NCI-H128 (cell line): ENCODE results near the gene STK4.

ENCODE experiments used
- DNase-seq: peaks from one replicate; lab custom pipeline; 2025; ENCODE audit not compliant: unreplicated experiment; lab: John Stamatoyannopoulos, UW

The STK4 gene

DNA sequence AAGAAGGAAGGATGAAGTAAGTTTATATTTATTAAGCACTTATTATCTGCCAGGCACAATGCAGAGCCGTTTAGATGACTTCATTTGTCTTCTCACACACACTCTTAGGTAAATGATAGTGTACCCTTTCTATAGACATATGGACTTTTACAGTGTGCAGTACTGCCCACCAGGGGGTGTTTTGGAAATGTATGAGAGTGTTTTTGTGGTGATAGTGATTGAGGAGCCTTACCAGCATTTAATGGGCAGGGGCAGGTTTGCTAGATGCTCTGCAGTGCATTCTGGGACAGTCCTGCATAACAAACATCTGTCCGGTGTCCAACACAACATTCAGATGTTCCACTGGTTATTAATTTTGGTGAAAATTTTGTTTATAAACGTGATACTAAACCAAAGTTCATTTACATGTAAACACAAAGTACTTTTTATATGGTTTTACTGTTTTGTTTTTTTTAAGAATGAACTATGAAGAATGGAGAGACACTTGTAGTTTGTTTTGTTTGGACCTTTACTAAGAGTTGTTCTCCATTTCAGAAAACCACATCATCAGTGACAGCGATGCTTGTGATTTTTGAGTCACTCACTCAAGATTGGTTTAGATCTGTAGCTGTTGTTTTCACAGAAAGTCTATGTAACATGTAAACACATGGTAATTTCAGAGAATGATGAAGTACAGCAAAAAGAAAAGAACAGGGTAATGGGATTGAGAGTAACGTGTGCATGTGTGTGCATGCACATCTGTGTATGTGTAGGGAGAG, 114.7 kb downstream of the STK4 start:
- DNase-seq: no peak

DNA sequence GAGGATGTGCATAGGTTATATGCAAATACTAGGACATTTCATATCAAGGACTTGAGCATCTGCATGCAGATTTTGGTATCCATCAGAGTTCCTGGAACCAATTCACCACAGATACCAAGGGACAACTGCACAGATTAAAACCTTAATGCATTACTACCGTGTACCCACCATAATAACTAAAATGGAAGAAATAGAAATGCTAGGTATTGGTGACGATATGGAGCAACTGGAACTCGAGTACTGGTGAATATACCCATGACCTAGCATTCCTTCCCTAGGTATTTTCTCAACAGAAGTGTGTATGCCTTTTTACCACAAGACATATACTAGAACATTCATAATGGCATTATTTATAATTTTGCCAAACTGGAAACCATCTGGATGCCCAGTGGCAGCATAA, 116.2 kb downstream of the STK4 start:
- no peak for DNase-seq

DNA sequence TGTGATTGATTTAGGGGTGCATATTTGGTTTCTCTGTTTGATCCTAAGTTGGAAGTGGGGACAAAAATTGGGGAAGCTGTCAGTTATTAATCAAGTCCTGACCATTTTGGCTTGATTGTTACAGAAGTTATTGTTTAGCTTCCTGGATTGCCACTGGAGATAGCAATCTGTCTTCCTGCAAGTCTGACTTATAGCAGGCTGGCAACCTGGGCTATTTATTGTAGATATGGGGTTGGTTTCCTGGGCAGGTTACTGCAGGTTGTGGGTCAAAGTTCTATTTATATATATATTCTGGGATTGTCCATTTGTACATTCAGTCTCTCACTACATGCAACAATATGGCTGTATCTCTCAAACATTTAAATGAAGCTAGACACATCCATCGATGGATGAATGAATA, 116.8 kb downstream of the STK4 start:
- no peak for DNase-seq

DNA sequence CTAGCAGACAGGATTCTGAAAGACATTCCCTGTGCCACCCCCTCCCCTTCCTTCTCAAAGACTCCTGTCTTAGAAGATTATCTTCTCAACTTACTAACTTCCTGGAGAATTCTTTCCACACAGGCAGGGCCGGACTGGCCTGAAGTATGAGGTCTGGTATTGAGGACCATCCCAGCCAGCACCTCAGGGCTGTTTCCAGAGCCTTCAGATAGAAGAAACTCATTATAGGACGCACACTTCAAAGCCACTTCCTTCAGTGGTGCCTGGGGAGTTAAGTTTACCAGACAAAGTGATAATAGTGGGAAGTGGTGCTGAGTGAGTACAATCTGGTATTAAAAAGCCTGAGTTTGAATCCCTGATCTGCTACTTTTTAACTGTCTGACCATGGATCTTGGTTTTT, 119.0 kb downstream of the STK4 start:
- no peak for DNase-seq

DNA sequence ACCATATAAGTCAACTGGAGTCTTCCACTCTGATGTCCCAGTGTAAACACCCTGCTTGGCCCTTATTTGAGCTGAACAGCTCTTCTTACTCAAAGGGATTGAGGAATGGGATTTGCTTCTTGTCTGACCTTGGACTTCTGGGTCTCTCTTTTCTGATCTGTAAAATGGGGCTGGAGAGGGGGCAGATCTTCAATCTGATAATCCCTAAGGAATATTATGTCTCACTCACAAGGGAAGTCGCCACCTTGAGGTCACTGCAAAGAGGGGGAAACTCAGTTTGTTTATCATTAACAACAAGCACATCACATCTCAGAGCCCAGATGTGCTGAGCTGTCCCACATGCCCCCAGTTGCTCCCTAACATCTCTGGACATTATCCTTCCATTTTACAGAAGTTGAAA, 119.6 kb downstream of the STK4 start:
- no peak for DNase-seq

DNA sequence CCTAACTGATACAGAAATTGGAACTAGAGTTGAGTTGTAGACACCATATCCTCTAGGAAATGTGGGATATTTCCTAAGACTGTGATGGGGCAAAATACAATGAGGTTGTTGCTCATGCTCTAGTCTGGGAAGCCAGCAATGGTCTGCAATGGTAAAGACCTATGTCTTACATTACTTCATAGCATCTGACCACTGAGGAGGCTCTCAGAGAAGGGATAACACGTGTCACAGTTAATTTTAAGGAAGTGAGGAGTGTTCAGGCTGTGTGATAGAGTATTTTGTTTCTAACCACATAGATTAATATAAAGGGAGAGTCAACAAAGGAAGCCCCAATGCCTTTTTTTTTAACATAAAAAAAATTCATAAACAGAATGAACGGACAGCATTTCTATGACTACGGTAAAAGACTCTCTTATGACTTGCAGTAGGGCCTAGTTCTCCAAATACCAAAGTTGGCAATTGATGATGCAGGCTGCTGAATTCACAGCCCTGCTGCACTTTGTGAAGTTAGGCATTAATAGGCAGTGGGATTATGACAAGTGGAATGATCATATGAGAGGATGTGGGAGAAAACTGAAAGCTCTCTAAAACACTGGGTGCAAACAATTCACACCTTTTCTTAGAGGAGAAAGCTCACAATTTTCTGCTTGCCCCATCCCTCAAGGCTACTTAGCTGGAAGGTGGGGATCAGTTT, 120.9 kb downstream of the STK4 start:
- no peak for DNase-seq

DNA sequence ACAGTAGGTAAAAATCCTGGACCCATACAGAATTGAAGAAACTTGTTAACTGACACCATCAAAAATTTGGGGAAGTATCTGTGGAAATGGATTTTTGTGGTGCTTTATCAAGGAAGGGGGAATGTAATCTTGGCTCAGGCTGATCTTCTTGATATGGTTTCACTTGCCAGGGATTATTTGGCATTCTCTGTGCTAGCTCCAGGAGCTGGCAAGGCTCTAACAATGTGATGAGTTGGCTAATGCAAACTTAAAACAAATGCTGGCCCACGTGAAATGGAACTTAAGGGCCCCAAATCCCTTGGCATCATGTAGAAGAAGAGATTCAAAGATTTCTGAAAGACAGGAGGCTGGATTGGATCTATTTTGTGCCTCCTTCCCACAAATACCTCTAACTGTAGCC, 121.5 kb downstream of the STK4 start:
- DNase-seq: no peak

DNA sequence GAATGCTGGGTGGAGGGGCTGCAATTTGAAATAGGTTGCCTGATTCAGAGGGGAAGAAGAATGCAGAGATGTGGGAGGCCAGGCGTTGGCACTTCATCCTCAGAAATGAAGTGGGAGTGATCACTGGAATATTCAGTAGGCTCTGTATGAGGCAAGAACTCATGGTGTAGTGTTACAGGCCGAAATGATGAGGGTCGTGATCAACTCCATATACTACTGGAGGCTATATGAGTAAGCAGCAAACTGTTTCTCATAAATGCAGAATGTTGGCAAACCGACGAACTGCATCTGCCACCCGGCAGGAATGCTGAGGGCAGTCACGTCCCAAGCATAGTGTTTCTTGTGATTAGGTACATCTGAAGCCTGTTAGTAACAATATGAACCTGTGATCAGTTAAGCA, 121.9 kb downstream of the STK4 start:
- no peak for DNase-seq

DNA sequence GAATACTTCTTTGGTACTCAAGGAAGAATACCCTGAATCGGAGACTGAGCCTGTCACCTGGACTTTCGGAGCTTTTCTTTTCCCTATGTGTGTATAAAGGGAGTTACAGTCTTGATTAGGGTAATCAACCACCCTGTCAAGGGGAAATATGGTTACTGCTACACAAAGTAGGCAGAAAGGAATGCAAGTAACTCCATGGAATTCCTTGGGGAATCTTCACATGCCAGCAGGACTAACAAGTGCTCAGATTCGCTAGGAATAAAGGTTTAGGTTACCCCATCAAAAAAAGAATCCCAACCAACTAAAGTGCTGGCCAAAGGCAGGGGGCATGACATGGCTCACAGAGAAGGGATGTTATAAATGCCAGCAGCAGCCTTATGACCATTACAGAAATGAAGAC, 124.2 kb downstream of the STK4 start:
- no peak for DNase-seq

DNA sequence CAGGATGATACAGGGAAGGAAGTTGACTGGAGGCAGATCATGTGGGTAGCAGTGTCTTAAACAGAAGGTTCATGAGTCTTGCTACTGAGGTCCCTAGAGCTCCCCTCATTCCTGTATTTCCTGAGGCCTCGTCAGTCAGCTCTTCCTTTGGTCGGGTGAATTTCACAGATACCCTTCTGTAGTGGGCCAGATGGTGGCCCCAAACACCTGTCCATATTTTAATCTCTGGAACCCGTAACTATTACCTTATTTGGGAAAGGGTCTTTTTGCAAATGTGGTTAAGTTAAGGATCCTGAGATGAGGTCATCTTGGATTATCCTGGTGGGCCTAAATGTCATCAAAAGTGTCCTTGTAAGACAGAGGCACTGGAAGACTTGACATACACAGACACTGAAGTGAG, 125.1 kb downstream of the STK4 start:
- no peak for DNase-seq

DNA sequence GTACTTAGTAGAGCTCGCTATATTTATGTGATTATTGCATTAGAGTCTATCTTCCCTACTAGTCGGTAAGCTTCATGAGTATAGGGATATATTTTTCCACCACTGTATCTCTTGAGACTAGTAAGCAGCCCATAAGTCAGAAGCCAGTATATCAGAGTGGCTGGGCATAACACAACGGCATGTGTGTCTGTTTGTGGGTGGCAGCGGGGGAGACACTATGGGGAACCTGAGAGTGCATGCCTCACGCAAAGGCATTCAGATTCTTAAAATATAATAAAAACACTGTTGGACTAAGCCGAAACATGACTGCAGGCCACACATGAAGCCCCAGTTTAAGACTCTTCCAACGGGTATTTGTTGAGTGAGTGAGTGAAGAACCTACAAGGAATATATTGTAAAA, 126.6 kb downstream of the STK4 start:
- no peak for DNase-seq

DNA sequence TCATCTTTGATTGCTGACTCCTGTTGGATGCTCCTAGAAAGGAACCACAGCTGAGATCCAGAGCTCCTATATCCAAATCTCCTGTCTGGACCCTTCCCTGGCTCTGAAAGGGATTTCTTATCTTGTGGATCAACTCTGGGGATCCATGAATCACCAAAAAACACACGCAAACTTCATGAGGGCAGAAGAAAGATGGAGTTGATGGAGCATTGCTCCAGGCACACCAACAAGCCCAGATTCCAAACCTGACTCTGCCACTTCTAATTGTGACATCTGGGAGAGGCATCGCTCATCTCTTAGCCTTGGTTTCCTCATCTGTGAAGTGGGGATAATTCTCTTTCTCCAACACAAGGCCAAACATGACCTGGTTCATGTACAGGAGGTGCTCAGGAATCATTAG, 127.9 kb downstream of the STK4 start:
- DNase-seq: no peak

DNA sequence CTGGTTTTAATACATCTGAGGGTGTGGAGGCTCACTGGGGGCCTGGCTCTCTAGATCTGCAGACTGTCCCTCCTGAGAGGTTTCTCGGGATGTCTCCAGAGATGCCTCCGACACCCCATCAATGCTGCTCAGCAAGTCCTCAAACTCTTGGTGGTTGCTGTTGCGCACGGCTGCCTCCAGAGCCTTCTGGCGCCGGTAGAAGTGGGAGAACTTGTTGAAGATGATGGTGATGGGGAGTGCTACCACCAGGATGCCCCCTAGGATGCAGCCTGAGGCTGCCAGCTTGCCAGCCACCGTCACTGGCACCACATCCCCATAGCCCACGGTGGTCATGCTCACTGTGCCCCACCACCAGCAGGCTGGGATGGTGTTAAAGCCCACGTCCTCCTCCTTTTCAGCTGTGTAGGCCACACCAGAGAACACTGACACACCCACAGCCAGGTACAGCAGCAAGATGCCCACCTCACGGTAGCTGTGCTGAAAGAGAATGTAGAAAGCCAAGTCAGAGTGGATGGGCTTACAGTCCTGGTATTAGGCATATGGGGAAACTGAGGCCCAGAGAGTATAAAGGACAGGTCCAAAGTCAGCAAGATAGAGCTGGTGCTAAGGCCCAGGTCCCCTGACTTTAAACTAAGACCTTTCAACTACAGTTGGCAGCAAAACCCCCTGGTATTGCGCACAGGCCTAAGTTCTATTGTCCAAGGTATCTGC, 128.7 kb downstream of the STK4 start:
- no peak for DNase-seq

DNA sequence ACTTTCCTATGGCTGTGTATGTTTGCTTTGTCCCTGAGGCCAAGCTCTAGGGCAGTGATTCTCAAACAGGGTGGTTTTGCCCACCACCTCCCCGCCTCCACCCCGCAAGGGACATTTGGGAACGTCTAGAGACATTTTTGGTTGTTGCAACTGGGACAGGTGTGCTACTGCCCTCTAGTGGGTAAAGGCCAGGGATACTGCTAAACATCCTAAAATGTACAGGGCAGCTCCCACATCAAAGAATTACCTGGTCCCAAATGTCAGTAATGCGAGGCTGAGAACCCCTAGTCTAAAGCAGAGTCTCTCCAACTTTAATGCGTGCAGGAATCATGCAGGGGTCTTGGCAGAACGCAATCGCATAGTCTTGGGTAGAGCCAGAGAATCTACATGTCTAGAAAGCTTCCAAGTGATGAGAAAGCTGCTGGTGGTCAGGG, 129.5 kb downstream of the STK4 start:
- no peak for DNase-seq

DNA sequence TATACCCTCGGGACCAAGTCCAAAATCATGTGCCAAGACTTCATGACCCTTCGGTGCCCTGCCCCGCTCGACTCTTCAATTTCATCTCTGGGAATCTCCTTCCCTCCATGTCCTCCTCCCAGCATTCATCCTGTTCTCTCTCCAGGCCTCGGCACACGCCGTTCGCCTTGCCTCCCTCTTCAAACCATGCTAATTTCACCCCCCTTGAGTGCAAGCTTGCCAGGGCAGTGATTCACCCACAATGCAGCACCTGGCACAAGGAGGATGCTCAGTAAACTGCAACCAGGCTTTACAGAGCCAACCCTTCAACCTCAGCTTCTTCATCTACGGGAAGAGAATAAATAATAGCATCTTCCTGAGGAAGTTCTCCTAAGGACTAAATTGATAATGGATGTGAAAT, 130.5 kb downstream of the STK4 start:
- no peak for DNase-seq

DNA sequence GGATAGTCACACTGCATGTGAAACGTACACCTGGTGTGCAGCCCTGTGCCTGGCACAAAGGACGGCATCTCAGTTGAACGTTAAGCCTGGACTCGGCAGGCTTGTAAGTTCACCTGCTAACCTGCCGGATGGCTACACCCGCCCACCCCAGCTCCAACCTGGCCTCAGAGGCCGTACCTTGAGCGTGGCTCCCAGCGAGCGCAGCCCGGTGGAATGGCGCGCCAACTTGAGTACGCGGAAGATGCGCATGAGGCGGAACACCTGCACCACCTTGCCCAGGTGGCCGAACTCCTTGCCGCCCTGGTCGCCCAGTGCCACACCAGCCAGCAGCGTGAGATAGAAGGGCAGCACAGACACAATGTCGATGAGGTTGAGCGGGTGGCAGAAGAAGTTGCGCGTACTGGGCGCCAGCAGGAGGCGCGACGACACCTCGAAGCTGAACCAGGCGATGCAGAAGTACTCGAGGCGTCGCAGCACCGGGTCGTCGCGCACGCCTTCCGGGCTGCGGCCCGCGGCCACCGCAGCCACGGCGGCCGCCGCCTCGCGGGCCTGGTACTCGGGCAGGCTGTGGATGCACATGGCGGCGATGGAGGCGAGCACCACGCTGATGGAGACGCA, 131.3 kb downstream of the STK4 start:
- no peak for DNase-seq

DNA sequence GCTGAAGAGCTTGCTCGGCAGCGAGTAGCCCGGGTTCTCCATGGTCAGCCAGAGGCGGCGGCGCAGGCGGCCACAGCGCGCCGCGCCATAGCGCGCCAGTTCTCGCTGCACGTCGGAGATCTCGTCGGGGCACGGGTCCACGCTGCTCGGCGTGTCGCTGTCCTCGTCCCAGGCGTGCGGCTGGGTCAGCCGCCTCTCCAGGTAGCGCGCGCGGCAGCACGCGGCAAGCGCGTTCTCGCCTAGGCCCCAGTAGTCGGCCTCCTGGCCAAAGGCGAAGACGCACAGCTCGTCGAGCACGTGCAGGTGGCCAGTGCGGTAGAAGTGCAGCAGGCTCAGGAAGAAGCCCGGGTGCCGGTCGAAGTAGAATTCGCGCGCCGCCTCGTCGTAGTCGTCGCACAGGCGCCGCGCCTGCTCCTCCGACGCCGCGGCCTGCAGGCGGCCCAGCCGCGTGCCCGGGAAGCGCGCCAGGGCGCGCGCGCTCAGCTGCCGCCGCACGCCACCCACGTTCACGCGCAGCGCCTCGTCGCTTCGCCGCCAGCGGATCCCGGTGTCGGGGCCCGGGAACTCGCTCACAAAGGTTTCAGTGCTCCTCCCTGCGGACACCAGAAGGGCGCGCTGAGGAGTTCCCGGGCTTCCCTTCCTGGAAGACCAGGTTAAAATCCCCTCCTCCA, 131.9 kb downstream of the STK4 start:
- no peak for DNase-seq

DNA sequence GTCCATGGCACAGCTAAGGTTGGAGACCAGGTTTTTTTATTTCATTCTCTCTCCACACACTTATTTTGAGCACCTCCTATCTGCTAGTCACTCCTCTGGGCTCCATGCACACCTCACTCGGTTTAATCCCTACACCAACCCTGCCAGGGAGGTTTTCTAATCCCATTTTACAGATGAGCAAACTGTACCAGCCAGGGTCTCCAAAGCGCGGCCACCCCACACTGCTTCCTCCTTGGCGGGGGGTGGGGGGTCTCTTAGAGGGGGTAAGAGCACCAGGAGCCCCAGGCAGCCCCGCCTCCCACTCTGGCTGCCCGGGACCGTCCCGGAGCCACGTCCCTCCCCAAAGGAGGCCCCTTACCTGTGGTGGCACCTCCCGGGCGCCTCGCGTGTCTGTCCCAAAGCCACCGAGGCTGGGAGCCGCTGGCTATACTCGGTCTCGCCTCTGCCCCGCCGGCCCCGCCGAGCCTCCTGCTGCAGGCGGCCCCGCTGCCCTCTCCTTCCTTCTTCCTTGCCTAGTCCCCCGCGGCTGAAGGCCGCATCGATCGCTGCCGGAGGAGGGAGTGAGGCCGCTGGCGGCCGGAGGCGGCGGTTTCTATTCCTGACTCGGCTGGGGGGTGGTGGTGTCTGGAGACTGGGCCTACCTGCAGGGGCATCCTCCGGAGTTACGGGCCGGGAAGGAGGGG, 134.4 kb downstream of the STK4 start, which contains the start of gene KCNS1:
Gene KCNS1, minus strand, starts transcription at position 565 of the 683 bp plus-strand sequence. CDS start 1,891 bp downstream, outside the sequence.
- DNase-seq: no peak

DNA sequence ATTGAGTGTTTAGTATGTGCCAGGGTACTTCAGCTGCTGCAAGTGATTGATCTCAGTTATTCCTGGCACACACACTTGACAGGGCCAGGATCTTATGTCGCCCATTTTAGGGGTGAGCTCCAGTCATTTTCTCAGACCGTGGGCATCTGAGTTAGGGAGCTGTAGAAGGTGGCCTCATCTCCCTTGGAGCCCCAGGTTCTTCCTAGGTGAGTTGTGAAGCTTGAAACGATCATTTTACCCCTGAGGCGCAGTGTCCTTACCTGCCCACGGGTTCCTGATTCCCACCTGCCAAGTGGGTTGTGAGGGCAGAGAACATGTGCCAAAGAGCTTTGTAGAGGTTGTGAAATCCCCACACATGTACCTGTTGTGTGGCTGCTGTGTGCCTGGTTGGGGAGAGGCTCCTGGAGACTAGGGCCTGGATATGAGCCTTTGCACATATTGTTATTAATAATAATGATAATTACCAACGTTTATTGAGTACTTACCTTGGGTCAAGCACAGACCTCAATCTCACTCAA, 135.1 kb downstream of the STK4 start:
- no peak for DNase-seq

DNA sequence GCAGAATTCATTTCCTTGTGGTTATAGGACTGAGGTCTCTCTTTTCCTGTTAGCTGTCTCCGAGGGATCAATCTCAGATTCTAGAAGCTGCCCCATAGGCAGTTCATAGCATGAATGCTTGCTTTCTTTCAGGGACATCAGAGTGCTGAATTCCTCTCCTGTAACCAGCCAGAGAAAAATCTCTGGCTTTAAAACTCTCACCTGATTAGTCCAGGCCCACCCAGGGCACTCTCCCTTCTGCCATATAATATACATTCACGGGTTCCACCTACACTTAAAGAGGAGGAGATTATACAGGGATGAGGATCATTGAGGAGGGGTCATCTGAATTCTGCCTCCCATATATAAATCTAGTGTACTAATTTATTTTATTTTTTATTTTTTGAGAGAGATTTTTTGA, 136.8 kb downstream of the STK4 start:
- DNase-seq: no peak
